ENCODE results near the gene CNTFR. TPM values are rescaled to one million over a fixed set of nuclear protein-coding genes. Genes with fewer than 3 reads are reported as not detected.

CNTFR gene
- total RNA-seq, 1 experiment from 2014 or later, result 2.7 TPM

GRCh38 chr9:34563262-34563661 lies 26.3 kb downstream of the CNTFR start:
- POLR2A ChIA-PET, result no interaction called here

GRCh38 chr9:34562135-34562745 lies 27.3 kb downstream of the CNTFR start:
- H3K4me3 ChIP-seq (ENCODE audit: low read depth in 2 of 2, low read length in 2 of 2), result no peak overlapping the region
- no peaks in the 10 kb centered on the region for H3K9me3 ChIP-seq (ENCODE audit: control insufficient read depth, insufficient read depth, low read depth, low read length)
- no peak for ATAC-seq
- CTCF ChIA-PET, result interaction anchor here (0.7 to 1.9 kb wide), 3 partner anchors 19 to 308 kb away, joined by 3 to 4 read pairs (median 3); no protein-coding TSS in a partner anchor
- H3K27me3 ChIP-seq (ENCODE audit: control insufficient read depth, insufficient read depth, low read length), result no peaks in the 10 kb centered on the region
- peaks cover 5% of the 10 kb centered on the region; the same call in 1 of the 2 replicates for H3K4me1 ChIP-seq (ENCODE audit: control insufficient read depth, insufficient read depth, low read length)
- TF ChIP-seq CTCF (IDR thresholded peaks at IDR 0.05) (no peak), TCF7L2 (IDR thresholded peaks at IDR 0.05; ENCODE audit: low read depth, low read length) (no peak), SIN3A (IDR thresholded peaks at IDR 0.05; ENCODE audit: borderline replicate concordance, insufficient read depth, low read depth, low read length) (no peak), REST (IDR thresholded peaks at IDR 0.05; ENCODE audit: insufficient read depth in 1 of 2, low read depth in 2 of 2, low read length in 1 of 2) (no peak), POLR2AphosphoS5 (IDR thresholded peaks at IDR 0.05; ENCODE audit: low read depth, low read length) (no peak)
- POLR2A ChIA-PET, result interaction anchor here (0.5 kb wide), 1 partner anchor 20 kb away, joined by 4 read pairs; no protein-coding TSS in a partner anchor
- DNase-seq (ENCODE audit: low read depth, low spot score), result no peak
- no peak overlapping the region for H3K27ac ChIP-seq (ENCODE audit: low read length)
- intact Hi-C loops (cut with micrococcal nuclease; ENCODE audit: unreplicated experiment), result no loop called here
- in situ Hi-C loops (cut with HindIII; ENCODE audit: low pct_unique_long_range_greater_than_20kb, low sequenced_read_pairs), result no loop called here
- no peaks in the 10 kb centered on the region for H3K36me3 ChIP-seq (ENCODE audit: control insufficient read depth, insufficient read depth, low read length)
- no TSS peak for BruUV-seq (replicated peaks)

More at GRCh38 chr9:34563262-34563661, 26.3 kb downstream of the CNTFR start:
- TF ChIP-seq TCF7L2 (IDR thresholded peaks at IDR 0.05; ENCODE audit: low read depth, low read length) (no peak), CTCF (IDR thresholded peaks at IDR 0.05) (no peak), REST (IDR thresholded peaks at IDR 0.05; ENCODE audit: insufficient read depth in 1 of 2, low read depth in 2 of 2, low read length in 1 of 2) (no peak), POLR2AphosphoS5 (IDR thresholded peaks at IDR 0.05; ENCODE audit: low read depth, low read length) (no peak), SIN3A (IDR thresholded peaks at IDR 0.05; ENCODE audit: borderline replicate concordance, insufficient read depth, low read depth, low read length) (no peak)
- intact Hi-C loops (cut with micrococcal nuclease; ENCODE audit: unreplicated experiment), result no loop called here
- DNase-seq (ENCODE audit: low read depth, low spot score), result no peak
- Histone ChIP-seq H3K27ac (ENCODE audit: low read length) (no peak overlapping the region), H3K36me3 (ENCODE audit: control insufficient read depth, insufficient read depth, low read length) (no peaks in the 10 kb centered on the region), H3K9me3 (ENCODE audit: control insufficient read depth, insufficient read depth, low read depth, low read length) (no peaks in the 10 kb centered on the region), H3K4me3 (ENCODE audit: low read depth in 2 of 2, low read length in 2 of 2) (no peak overlapping the region), H3K4me1 (ENCODE audit: control insufficient read depth, insufficient read depth, low read length) (peaks cover 5% of the 10 kb centered on the region; the same call in 1 of the 2 replicates), H3K27me3 (ENCODE audit: control insufficient read depth, insufficient read depth, low read length) (no peaks in the 10 kb centered on the region)
- no peak for ATAC-seq
- in situ Hi-C loops (cut with HindIII; ENCODE audit: low pct_unique_long_range_greater_than_20kb, low sequenced_read_pairs), result no loop called here
- no TSS peak for BruUV-seq (replicated peaks)
- CTCF ChIA-PET, result interaction anchor here (0.5 to 1.9 kb wide), 2 partner anchors 22 to 102 kb away, joined by 4 read pairs; no protein-coding TSS in a partner anchor
